Naive thymus-derived CD4-positive, alpha-beta T cell (primary cell): ENCODE measurements around the gene MRPS12. TPM values are rescaled to one million over a fixed set of nuclear protein-coding genes. Genes with fewer than 3 reads are reported as not detected.

Source experiments
- ATAC-seq: fragments of 150-1000 bp; cut with Tn5 transposase; 2 replicates; pipeline ENCODE4 v1.10.0; 2021; ENCODE audit warnings: mild to moderate bottlenecking, moderate library complexity
- CTCF ChIA-PET: fragments of 350-600 bp; sonication (Branson Sonifier 250); formaldehyde crosslinking; loops from one replicate; lab custom pipeline; 2021; ENCODE audit warnings: antibody characterized with exemption; lab: Charles Lee
- POLR2A ChIA-PET: fragments of 350-600 bp; sonication (Branson Sonifier 250); formaldehyde crosslinking; loops from one replicate; lab custom pipeline; 2021; ENCODE audit warnings: antibody characterized with exemption, inconsistent platforms; lab: Charles Lee
- DNase-seq, 9 donors: peaks; one replicate each; pipeline versions ENCODE4 v3.0.0 to v3.0.0-alpha.2; 2020 to 2022; ENCODE audit warnings: mixed read lengths in 1 of 9
- H3K27ac ChIP-seq: one replicate; pipeline ENCODE4 v1.7.0; 2013; ENCODE audit warnings: mild to moderate bottlenecking, low read depth, low read length, moderate library complexity
- H3K27me3 ChIP-seq, 2 donors: one replicate each; pipeline ENCODE4 v1.7.0; 2013; ENCODE audit warnings: low read length in 2 of 2, mild to moderate bottlenecking in 2 of 2, moderate library complexity in 2 of 2; ENCODE audit not compliant: control insufficient read depth in 2 of 2, insufficient read depth in 2 of 2
- H3K36me3 ChIP-seq, 3 experiments: 1 replicate in 2 of 3; 2 replicates in 1 of 3; pipeline ENCODE4 v1.7.0; 2013; ENCODE audit warnings: low read length in 3 of 3, mild to moderate bottlenecking in 3 of 3, moderate library complexity in 1 of 3; ENCODE audit not compliant: insufficient read depth in 3 of 3, control insufficient read depth in 2 of 3
- H3K4me1 ChIP-seq, 2 donors: one replicate each; pipeline ENCODE4 v1.7.0; 2013; ENCODE audit warnings: low read length in 2 of 2, mild to moderate bottlenecking in 2 of 2, moderate library complexity in 1 of 2; ENCODE audit not compliant: control insufficient read depth in 2 of 2, insufficient read depth in 2 of 2
- H3K4me3 ChIP-seq: 2 replicates; pipeline ENCODE4 v1.7.0; 2013; ENCODE audit warnings: mild to moderate bottlenecking, low read length
- H3K9me3 ChIP-seq, 3 experiments: 1 replicate in 2 of 3; 2 replicates in 1 of 3; pipeline ENCODE4 v1.7.0; 2013; ENCODE audit warnings: low read length in 3 of 3; ENCODE audit not compliant: control insufficient read depth in 2 of 3
- H3K27ac Mint-ChIP-seq, 9 donors: one replicate each; pipeline ENCODE4 v1.8.0; 2020 to 2022; ENCODE audit warnings: mixed read lengths in 9 of 9, mild to moderate bottlenecking in 8 of 9, moderate library complexity in 5 of 9, inconsistent platforms in 2 of 9
- H3K27me3 Mint-ChIP-seq, 5 donors: one replicate each; pipeline ENCODE4 v1.8.0; 2021 to 2022; ENCODE audit warnings: mixed read lengths in 5 of 5, mild to moderate bottlenecking in 1 of 5
- H3K36me3 Mint-ChIP-seq, 5 donors: one replicate each; pipeline ENCODE4 v1.8.0; 2020 to 2022; ENCODE audit warnings: mixed read lengths in 5 of 5, mild to moderate bottlenecking in 3 of 5, inconsistent platforms in 1 of 5
- H3K4me1 Mint-ChIP-seq, 7 donors: one replicate each; pipeline ENCODE4 v1.8.0; 2020 to 2022; ENCODE audit warnings: mixed read lengths in 7 of 7, mild to moderate bottlenecking in 3 of 7, inconsistent platforms in 1 of 7
- H3K4me3 Mint-ChIP-seq, 10 donors: one replicate each; pipeline ENCODE4 v1.8.0; 2020 to 2022; ENCODE audit warnings: mild to moderate bottlenecking in 10 of 10, mixed read lengths in 10 of 10, moderate library complexity in 6 of 10, inconsistent platforms in 2 of 10
- H3K9me3 Mint-ChIP-seq, 11 donors: one replicate each; pipeline ENCODE4 v1.8.0; 2020 to 2022; ENCODE audit warnings: mixed read lengths in 11 of 11, mild to moderate bottlenecking in 4 of 11, inconsistent platforms in 1 of 11, moderate library complexity in 1 of 11
- intact Hi-C, 2 donors: fragments of 100-400 bp; cut with micrococcal nuclease; formaldehyde crosslinking; loops; one replicate each; pipeline ENCODE4 v1.15.1; 2023
- polyA plus RNA-seq, 2 donors: library from polyadenylated mRNA; unstranded; fragments of 300-500 nt; fragmentation: Illumina TruSeq; gene quantifications; one replicate each; pipeline ENCODE4 v1.2.3, GENCODE V29; 2021
- total RNA-seq, 6 experiments: library from RNA in 5 of 6; stranded (reverse) in 5 of 6; gene quantifications; 1 replicate in 5 of 6; 2 replicates in 1 of 6; pipeline ENCODE4 v1.2.3 and lab custom pipeline; 2021 to 2026

MRPS12 gene
- total and polyA plus RNA-seq, 7 experiments from 2014 or later: 14.0 to 93.4 (median 23.3) TPM

DNA sequence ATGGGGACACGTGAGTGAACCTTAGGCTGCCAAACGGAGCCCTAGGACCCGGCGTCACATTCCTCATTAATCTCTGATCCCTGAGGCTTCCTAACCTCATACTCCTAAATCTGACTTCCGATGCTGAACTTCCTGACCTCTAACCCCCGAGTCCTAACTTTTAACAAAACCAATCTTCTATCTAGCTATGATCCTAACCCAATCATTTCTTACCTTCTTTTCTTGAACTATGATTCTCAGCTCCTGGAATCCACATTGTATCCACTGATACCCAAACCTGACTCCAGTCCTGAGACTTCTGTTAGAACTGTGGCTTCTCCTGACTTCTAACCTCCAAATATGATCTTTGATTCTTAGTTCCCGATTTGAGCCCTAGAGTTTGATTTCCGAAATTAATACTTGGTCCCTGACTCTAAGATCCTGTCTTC is 30.5 kb upstream of the MRPS12 start:
- Mint-ChIP-seq H3K4me3 (peak overlapping the region; percentile 88 to 100 (median 96)), H3K36me3 (peaks cover 5 to 24% (median 12%) of the 10 kb centered on the region in 5 donors), H3K4me1 (peaks cover 27 to 70% (median 48%) of the 10 kb centered on the region in 7 donors), H3K9me3 (peaks cover 0 to 2% (median 0%) of the 10 kb centered on the region in 11 donors), H3K27ac (peak overlapping the region; percentile 86 to 99 (median 94)), H3K27me3 (no peaks in the 10 kb centered on the region)
- ChIA-PET POLR2A (interaction anchor here (0.9 to 2.2 kb wide), 10 partner anchors 12 to 131 kb away, joined by 3 to 12 read pairs (median 4); partner anchors contain the start of genes CCER2, ECH1, MRPS12 and RINL), CTCF (interaction anchor here (0.9 to 1.9 kb wide), 5 partner anchors 30 to 498 kb away, joined by 3 to 21 read pairs (median 3); partner anchors contain the start of genes FAM98C, MRPS12 and SARS2)
- H3K27ac ChIP-seq: peak overlapping the region; percentile 97
- H3K27me3 ChIP-seq: no peaks in the 10 kb centered on the region
- H3K4me1 ChIP-seq: peaks cover 15 to 29% of the 10 kb centered on the region in 2 donors
- H3K4me3 ChIP-seq: peak overlapping the region; percentile 74
- no peak for DNase-seq
- H3K36me3 ChIP-seq: peaks cover 0 to 15% (median 4%) of the 10 kb centered on the region in 3 experiments
- H3K9me3 ChIP-seq: no peaks in the 10 kb centered on the region
- intact Hi-C loops: no loop called here
- no peak for ATAC-seq

DNA sequence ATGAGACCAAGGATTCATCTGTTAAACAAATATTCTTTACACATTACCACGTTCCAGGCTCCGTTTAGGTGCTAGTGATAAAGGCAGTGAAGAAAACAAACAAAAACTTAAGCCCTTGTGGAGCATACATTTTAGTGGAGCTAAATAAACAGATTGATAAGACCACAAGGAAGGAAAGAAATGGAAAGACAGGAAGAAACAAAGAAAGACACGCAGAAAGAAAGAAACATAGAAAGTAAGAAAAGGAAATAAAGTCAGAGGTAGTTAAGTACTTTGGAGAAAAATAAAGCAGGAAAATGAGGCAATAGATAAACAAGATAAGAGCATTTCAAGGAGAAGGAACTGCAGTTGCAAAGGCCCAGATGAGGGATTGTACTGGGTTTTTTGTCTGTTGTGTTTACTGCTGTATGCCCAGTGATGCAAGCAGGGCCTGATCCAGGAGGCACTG is 30.0 kb upstream of the MRPS12 start:
- Histone ChIP-seq H3K4me3 (peak overlapping the region; percentile 74), H3K4me1 (peaks cover 15 to 29% of the 10 kb centered on the region in 2 donors), H3K36me3 (peaks cover 4 to 21% (median 5%) of the 10 kb centered on the region in 3 experiments), H3K9me3 (no peaks in the 10 kb centered on the region), H3K27ac (peak overlapping the region; percentile 97), H3K27me3 (no peaks in the 10 kb centered on the region)
- ChIA-PET CTCF (interaction anchor here (0.9 to 1.9 kb wide), 3 partner anchors 29 to 252 kb away, joined by 3 to 21 read pairs (median 3); partner anchors contain the start of genes MRPS12 and SARS2), POLR2A (interaction anchor here (0.6 to 2.2 kb wide), 11 partner anchors 11 to 1596 kb away, joined by 3 to 12 read pairs (median 4); partner anchors contain the start of genes CCER2, ECH1, MRPS12 and RINL)
- H3K9me3 Mint-ChIP-seq: peaks cover 0 to 2% (median 0%) of the 10 kb centered on the region in 11 donors
- no peak for ATAC-seq
- no peaks in the 10 kb centered on the region for H3K27me3 Mint-ChIP-seq
- peaks cover 5 to 27% (median 12%) of the 10 kb centered on the region in 5 donors for H3K36me3 Mint-ChIP-seq
- peak overlapping the region; percentile 1 to 97 (median 86) for H3K27ac Mint-ChIP-seq
- no peak for DNase-seq
- H3K4me3 Mint-ChIP-seq: peak overlapping the region; percentile 78 to 99 (median 95)
- intact Hi-C loops: no loop called here
- H3K4me1 Mint-ChIP-seq: peaks cover 27 to 64% (median 48%) of the 10 kb centered on the region in 7 donors

DNA sequence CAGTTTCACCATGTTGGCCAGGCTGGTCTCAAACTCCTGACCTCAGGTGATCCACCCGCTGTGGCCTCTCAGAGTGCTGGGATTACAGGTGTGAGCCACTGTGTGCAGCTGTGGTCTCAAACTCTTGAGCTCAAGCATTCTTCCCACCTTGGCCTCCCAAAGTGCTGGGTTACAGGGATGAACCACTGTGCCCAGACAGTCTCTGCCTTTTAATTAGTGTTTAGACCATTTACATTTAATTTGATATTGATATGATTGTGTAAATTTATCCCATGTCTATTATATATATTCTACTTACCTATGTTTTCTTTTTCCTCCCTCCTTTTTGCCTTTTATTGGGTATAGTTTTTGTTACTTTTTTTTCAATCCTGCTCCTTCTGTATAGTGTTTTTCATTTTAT is 29.1 kb upstream of the MRPS12 start:
- no peak overlapping the region for H3K4me3 ChIP-seq
- Mint-ChIP-seq H3K4me1 (peaks cover 27 to 63% (median 47%) of the 10 kb centered on the region in 7 donors), H3K27me3 (no peaks in the 10 kb centered on the region), H3K27ac (peak overlapping the region in 1 of 9 donors; percentile 19), H3K36me3 (peaks cover 5 to 29% (median 12%) of the 10 kb centered on the region in 5 donors), H3K9me3 (peaks cover 0 to 2% (median 0%) of the 10 kb centered on the region in 11 donors), H3K4me3 (peak overlapping the region in 9 of 10 donors; percentile 27 to 95 (median 57))
- H3K4me1 ChIP-seq: peaks cover 15 to 29% of the 10 kb centered on the region in 2 donors
- H3K27ac ChIP-seq: no peak overlapping the region
- H3K27me3 ChIP-seq: no peaks in the 10 kb centered on the region
- ATAC-seq (no peak), DNase-seq (no peak)
- CTCF ChIA-PET: no interaction called here
- intact Hi-C loops: no loop called here
- H3K36me3 ChIP-seq: peaks cover 6 to 26% (median 7%) of the 10 kb centered on the region in 3 experiments
- H3K9me3 ChIP-seq: no peaks in the 10 kb centered on the region
- POLR2A ChIA-PET: interaction anchor here (2.2 kb wide), 1 partner anchor 29 kb away, joined by 12 read pairs; the partner anchor contains the start of genes MRPS12 and SARS2

DNA sequence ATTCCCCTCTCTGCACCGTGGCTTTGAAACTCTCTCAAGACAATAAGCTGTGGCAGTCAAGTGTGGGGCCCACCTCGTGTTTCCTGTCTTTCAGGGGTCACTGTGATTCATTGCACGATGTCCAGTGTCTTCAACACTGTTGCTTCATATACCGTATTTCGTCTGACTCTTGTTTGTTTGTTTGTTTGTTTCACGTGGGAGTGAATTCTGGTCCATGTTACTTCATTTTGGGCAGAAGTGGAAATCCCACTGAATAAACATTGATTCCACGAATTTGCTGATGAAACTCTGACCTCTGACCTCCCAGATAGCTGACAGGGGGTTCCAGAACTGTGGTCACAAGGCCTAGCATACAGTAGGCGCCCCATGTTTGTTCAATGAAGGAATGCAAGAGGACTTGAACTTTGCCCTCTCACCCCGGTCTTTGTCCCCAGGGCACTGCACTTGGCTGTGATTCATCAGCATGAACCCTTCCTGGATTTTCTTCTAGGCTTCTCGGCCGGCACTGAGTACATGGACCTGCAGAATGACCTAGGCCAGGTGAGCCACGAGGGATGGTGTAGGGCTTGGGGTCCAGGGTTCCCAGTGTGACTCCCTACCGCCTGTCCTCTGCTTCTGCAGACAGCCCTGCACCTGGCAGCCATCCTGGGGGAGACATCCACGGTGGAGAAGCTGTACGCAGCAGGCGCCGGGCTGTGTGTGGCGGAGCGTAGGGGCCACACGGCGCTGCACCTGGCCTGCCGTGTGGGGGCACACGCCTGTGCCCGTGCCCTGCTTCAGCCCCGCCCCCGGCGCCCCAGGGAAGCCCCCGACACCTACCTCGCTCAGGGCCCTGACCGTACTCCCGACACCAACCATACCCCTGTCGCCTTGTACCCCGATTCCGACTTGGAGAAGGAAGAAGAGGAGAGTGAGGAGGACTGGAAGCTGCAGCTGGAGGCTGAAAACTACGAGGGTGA is 25.9 kb upstream of the MRPS12 start:
- CTCF ChIA-PET: interaction anchor here (1.0 kb wide), 1 partner anchor 25 kb away, joined by 3 read pairs; no protein-coding TSS in a partner anchor
- no peaks in the 10 kb centered on the region for H3K27me3 ChIP-seq
- H3K27ac ChIP-seq: no peak overlapping the region
- H3K27me3 Mint-ChIP-seq: no peaks in the 10 kb centered on the region
- H3K9me3 Mint-ChIP-seq: peaks cover 0 to 2% (median 0%) of the 10 kb centered on the region in 11 donors
- peaks cover 6 to 45% (median 7%) of the 10 kb centered on the region in 3 experiments for H3K36me3 ChIP-seq
- H3K4me3 ChIP-seq: no peak overlapping the region
- peaks cover 14 to 16% of the 10 kb centered on the region in 2 donors for H3K4me1 ChIP-seq
- intact Hi-C loops: no loop called here
- ATAC-seq (no peak), DNase-seq (no peak)
- H3K27ac Mint-ChIP-seq: peak overlapping the region in 1 of 9 donors; percentile 27
- H3K36me3 Mint-ChIP-seq: peaks cover 12 to 38% (median 17%) of the 10 kb centered on the region in 5 donors
- POLR2A ChIA-PET: interaction anchor here (0.5 kb wide), 1 partner anchor 445 kb away, joined by 3 read pairs; no protein-coding TSS in a partner anchor
- peaks cover 16 to 50% (median 38%) of the 10 kb centered on the region in 7 donors for H3K4me1 Mint-ChIP-seq
- H3K4me3 Mint-ChIP-seq: peak overlapping the region in 1 of 10 donors; percentile 3
- H3K9me3 ChIP-seq: no peaks in the 10 kb centered on the region

DNA sequence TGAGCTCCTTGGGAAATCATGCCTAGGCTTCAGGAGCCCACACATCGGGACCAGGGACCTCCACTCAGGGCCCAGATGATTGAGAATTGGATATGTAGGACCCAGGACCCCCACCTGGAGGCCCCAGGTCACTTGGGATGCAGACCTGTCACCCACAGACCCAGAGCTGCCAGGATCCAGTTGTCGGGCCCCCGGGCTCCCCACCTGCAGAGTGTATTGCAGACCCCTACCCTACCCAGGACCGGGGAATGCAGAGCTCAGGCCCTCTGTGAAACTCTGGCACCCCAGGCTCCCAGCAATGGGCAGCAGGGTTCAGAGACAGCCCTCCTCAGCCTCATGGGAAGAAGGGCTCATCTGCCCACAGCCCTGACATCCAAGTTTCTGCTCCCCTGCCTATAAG is 25.1 kb upstream of the MRPS12 start:
- Mint-ChIP-seq H3K4me3 (no peak overlapping the region), H3K27ac (no peak overlapping the region), H3K36me3 (peaks cover 12 to 34% (median 17%) of the 10 kb centered on the region in 5 donors), H3K9me3 (peaks cover 0 to 2% (median 0%) of the 10 kb centered on the region in 11 donors), H3K4me1 (peaks cover 10 to 44% (median 33%) of the 10 kb centered on the region in 7 donors), H3K27me3 (no peaks in the 10 kb centered on the region)
- Histone ChIP-seq H3K4me3 (no peak overlapping the region), H3K36me3 (peaks cover 6 to 43% (median 7%) of the 10 kb centered on the region in 3 experiments), H3K27me3 (no peaks in the 10 kb centered on the region), H3K9me3 (no peaks in the 10 kb centered on the region), H3K27ac (no peak overlapping the region), H3K4me1 (peaks cover 10 to 11% of the 10 kb centered on the region in 2 donors)
- ATAC-seq (no peak), DNase-seq (no peak)
- intact Hi-C loops: no loop called here
- POLR2A ChIA-PET: interaction anchor here (0.5 to 1.2 kb wide), 2 partner anchors 55 to 444 kb away, joined by 3 to 4 read pairs; no protein-coding TSS in a partner anchor
- CTCF ChIA-PET: interaction anchor here (1.0 kb wide), 1 partner anchor 24 kb away, joined by 3 read pairs; no protein-coding TSS in a partner anchor
